GM10266 (cell line): ENCODE measurements around the gene RBMS1.

Experiments
- DNase-seq: peaks from one replicate; pipeline ENCODE4 v3.0.0; 2012; ENCODE audit errors: extremely low spot score
- TF ChIP-seq, protein P1 (sequence below): IDR thresholded peaks from 2 replicates; pipeline ENCODE4 v1.5.1; 2012; ENCODE audit warnings: mild to moderate bottlenecking, low read depth; ENCODE audit not compliant: control insufficient read depth, insufficient read depth; ENCODE audit errors: missing control alignments

RBMS1 gene, protein sequence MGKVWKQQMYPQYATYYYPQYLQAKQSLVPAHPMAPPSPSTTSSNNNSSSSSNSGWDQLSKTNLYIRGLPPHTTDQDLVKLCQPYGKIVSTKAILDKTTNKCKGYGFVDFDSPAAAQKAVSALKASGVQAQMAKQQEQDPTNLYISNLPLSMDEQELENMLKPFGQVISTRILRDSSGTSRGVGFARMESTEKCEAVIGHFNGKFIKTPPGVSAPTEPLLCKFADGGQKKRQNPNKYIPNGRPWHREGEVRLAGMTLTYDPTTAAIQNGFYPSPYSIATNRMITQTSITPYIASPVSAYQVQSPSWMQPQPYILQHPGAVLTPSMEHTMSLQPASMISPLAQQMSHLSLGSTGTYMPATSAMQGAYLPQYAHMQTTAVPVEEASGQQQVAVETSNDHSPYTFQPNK

DNA sequence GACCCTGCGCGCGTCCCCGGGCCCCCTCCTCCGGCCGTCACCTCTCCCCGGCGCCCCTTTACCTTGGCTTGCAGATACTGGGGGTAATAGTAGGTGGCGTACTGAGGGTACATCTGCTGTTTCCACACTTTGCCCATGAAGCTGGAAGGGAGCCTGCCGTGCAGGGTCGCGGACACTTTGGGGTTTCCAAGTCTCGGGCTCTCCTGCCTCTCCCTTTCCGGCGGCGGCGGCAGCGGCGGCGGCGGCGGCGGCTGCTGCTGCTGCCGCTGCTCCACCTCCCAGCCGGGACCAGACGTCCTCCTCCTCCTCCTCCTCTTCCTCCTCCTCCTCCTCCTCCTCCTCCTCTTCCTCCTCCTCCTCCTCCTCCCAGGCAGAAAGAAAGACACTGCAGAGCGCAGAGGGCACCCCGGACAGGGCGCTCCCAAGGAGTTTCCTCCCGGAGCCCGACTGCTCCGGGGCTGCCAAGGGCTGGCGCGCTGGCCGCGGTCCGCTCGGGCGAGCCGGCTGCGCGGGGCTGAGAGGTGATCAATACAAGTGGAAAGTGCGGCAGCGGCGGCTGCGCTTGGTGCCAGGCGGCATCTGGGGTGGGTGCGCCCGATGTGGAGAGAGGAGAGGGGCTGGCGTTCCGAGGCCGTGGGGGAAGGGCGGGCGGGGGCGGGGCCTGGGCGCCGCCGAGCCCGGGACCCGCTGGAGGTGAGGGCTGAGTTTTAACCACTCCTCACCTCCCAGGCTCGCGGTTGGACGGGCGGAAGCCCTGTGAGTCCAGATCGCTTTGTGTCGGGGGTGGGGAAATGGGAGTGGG, at the start of gene RBMS1:
RBMS1 (minus strand) TSS at position 581 of the 802 bp plus-strand sequence; CDS start at position 137, 444 bp downstream.
- TF ChIP-seq, protein P1, sequence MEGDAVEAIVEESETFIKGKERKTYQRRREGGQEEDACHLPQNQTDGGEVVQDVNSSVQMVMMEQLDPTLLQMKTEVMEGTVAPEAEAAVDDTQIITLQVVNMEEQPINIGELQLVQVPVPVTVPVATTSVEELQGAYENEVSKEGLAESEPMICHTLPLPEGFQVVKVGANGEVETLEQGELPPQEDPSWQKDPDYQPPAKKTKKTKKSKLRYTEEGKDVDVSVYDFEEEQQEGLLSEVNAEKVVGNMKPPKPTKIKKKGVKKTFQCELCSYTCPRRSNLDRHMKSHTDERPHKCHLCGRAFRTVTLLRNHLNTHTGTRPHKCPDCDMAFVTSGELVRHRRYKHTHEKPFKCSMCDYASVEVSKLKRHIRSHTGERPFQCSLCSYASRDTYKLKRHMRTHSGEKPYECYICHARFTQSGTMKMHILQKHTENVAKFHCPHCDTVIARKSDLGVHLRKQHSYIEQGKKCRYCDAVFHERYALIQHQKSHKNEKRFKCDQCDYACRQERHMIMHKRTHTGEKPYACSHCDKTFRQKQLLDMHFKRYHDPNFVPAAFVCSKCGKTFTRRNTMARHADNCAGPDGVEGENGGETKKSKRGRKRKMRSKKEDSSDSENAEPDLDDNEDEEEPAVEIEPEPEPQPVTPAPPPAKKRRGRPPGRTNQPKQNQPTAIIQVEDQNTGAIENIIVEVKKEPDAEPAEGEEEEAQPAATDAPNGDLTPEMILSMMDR, result no peak

DNA sequence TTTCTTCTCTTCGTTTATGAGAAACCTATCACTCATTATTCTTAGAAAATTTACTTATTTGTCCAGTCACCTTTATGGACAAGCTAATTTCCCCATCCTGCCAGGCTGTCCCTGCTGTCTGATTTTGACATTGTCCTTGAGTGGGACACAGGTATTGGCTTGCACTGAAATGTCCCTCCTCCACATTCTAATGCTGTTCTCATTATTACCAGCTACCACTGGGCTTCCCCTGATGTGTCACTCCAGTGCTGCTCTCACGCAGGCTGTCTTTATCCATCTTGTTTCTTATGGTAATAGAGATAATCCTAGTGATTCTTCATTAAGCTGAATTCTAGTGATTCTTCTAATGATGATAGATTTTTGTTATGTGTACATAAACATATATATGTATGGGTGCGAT, 48.1 kb upstream of the RBMS1 start:
- DNase-seq, result no peak
- TF ChIP-seq, protein P1, result no peak

More for the DNA sequence above, at the start of gene RBMS1:
- DNase-seq, result peak; percentile 56

DNA sequence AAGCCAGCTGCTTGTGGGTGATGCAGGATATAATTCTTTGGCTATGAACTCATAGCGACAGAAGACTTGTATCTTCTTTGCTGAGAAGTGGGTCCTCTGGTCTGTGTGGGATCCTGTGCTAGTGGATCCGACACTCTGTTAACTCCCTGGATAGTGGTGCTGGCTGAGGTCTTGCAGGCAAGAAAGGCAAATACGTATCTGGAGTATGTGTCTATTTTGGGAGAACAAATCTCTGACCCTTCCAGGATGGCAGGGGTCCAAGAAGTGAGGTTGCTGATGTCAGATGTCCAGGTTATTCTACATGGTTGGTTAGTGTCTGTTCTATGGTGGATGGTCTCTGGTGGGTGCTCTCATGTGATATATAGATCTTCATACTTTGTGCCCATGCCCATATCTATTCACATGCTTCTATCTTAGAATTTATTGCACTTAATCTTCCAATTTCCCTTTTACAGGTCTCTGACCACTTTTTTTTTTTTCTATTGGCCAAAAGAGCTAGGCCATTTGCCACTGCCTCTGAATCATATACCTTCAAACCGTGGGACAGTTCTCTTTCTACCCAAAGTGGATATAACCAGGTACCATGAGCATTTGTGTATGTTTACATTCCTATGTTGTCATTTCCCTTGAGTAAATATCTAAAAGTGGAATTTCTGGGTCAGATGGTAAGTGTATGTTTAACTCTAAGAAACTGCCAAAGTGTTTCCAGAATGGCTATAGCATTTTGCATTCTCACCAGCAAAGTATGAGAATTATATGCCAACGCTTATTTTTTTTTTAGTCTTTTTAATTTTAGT, 45.1 kb upstream of the RBMS1 start:
- TF ChIP-seq, protein P1, result no peak
- DNase-seq, result no peak

DNA sequence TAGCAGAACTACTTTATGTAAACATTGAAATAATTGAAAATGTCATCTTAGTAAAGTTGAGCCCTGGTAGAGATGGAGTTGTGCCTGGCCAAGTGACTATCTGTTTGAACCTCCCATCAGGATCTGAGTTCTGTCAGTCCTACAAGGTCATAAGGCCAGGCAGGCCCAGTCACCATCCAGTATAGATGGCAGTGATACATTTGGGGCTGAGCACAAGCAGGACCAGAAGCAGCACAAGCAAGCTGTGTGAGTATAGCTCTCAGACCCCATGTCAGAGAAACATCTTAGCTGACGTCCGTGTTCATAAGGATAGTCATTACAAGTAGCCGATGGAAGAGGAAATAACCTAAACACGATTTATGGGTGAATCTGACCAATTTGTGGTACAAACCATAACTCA, 44.5 kb upstream of the RBMS1 start:
- TF ChIP-seq, protein P1, result no peak
- DNase-seq, result no peak

DNA sequence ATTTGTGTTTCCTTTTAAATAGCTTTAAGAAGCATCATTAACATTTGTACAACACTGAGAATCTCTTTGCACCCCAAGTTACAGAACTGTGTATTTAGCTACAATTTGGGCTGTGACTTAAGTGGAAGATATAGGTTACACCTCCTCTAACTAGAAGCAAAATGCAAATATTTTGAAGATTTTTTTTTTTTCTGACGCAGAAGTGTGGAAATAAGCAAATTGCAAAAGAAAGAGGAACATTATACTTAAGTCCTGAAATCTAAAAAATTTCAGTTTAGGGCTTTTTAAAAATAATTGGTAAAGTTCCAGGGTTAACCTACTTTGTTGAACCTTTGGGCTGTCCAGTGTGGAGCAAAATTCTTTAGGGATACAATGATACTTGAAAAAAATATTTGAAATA, 41.4 kb upstream of the RBMS1 start:
- no peak for DNase-seq
- TF ChIP-seq, protein P1, result no peak

DNA sequence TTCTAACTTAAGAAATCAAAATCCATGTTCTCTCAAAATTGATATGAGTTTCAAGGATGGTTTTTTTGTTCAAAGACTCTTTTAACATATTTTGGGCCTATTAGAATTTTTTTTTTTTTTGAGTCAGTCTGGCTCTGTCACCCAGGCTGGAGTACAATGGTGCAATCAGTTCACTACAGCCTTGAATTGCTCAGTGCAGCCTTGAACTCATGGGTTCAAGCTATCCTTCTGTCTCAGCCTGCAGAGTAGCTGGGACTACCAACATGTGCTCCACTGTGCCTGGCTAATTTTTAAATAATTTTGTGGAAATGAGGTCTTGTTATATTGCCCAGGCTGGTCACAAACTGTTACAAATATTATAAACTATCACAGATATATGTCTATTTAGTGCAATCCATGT, 40.6 kb upstream of the RBMS1 start:
- DNase-seq, result no peak
- TF ChIP-seq, protein P1, result no peak
